GM12878 (cell line): Measurements from ENCODE around the gene NLRP9. TPM values are rescaled to one million over a fixed set of nuclear protein-coding genes. Genes with fewer than 3 reads are reported as not detected.

Experiments used
- ATAC-seq: fragments of 200-7000 bp; cut with Tn5 transposase; 3 replicates; pipeline ENCODE4 v1.9.1; 2020; ENCODE audit warnings: mild to moderate bottlenecking, moderate library complexity
- BruUV-seq: library from RNA; stranded (reverse); fragments of 400-500 nt; replicated peaks from 2 replicates; lab custom pipeline; 2021; lab: Mats Ljungman, UMichigan
- CTCF ChIA-PET: fragments of 300-600 bp; sonication (Branson Sonifier 250); formaldehyde crosslinking; extraction: SDS; loops from one replicate; lab custom pipeline; 2021; ENCODE audit warnings: inconsistent platforms; lab: Yijun Ruan, JAX
- POLR2A ChIA-PET: fragments of 350-600 bp; formaldehyde crosslinking; extraction: SDS; loops from one replicate; lab custom pipeline; 2021; ENCODE audit warnings: inconsistent platforms; lab: Charles Lee
- RAD21 ChIA-PET: fragments of 300-600 bp; sonication (Branson Sonifier 250); formaldehyde crosslinking; loops from one replicate; lab custom pipeline; 2023; ENCODE audit warnings: antibody characterized with exemption; ENCODE audit not compliant: unreplicated experiment; lab: Charles Lee
- SMC1A ChIA-PET: fragments of 300-600 bp; sonication (Branson Sonifier 250); formaldehyde crosslinking; loops from one replicate; lab custom pipeline; 2023; ENCODE audit not compliant: unreplicated experiment, uncharacterized antibody; lab: Charles Lee
- DNase-seq: peaks from one replicate; pipeline ENCODE4 v3.0.0-alpha.2; 2011; ENCODE audit warnings: low read depth, low spot score
- FAIRE-seq: peaks from 3 replicates; lab custom pipeline; 2011; peaks lifted over from hg19 to GRCh38; lab: Jason Lieb, UNC
- H2AFZ ChIP-seq: 2 replicates; pipeline ENCODE4 v1.6.0; 2011; ENCODE audit warnings: low read depth, low read length, control low read depth; ENCODE audit not compliant: control insufficient read depth
- H3K27ac ChIP-seq: 2 replicates; pipeline ENCODE4 v1.5.1; 2011; ENCODE audit warnings: control low read depth; ENCODE audit not compliant: control insufficient read depth, insufficient read depth
- H3K27me3 ChIP-seq, 2 experiments: replicated peaks in 1 of 2; 2 replicates each; pipeline versions ENCODE4 v1.6.0 to v1.6.1; 2011; ENCODE audit warnings: low read length in 1 of 2; ENCODE audit not compliant: control insufficient read depth in 2 of 2, insufficient read depth in 2 of 2
- H3K36me3 ChIP-seq, 2 experiments: 2 replicates each; pipeline ENCODE4 v1.5.1; 2011; ENCODE audit warnings: low read length in 1 of 2; ENCODE audit not compliant: control insufficient read depth in 2 of 2, insufficient read depth in 2 of 2
- H3K4me1 ChIP-seq: 2 replicates; pipeline ENCODE4 v1.6.1; 2011; ENCODE audit warnings: mild to moderate bottlenecking, low read length, moderate library complexity, mixed read lengths; ENCODE audit not compliant: control insufficient read depth, insufficient read depth
- H3K4me2 ChIP-seq: 2 replicates; pipeline ENCODE4 v1.6.0; 2011; ENCODE audit warnings: control low read depth; ENCODE audit not compliant: control insufficient read depth, insufficient read depth
- H3K4me3 ChIP-seq: fragments of 200-600 bp; sonication (generic); 2 replicates; pipeline ENCODE4 v1.5.1; 2016
- H3K79me2 ChIP-seq: 2 replicates; pipeline ENCODE4 v1.6.0; 2011; ENCODE audit warnings: low read length; ENCODE audit not compliant: control insufficient read depth, insufficient read depth
- H3K9ac ChIP-seq: 2 replicates; pipeline ENCODE4 v1.8.0; 2011; ENCODE audit warnings: low read length, control low read depth, mixed read lengths; ENCODE audit not compliant: control insufficient read depth, insufficient read depth
- H3K9me3 ChIP-seq: replicated peaks from 3 replicates; pipeline ENCODE4 v1.5.1; 2011; ENCODE audit warnings: mild to moderate bottlenecking, low read length; ENCODE audit not compliant: control insufficient read depth, insufficient read depth
- H4K20me1 ChIP-seq: 2 replicates; pipeline ENCODE4 v1.6.0; 2011; ENCODE audit not compliant: control insufficient read depth, insufficient read depth
- ASH2L ChIP-seq: fragments of 300-600, 200-600 bp; sonication (generic); IDR thresholded peaks from 2 replicates; pipeline ENCODE4 v1.6.1; 2017; ENCODE audit warnings: low read depth, mild to moderate bottlenecking, borderline replicate concordance
- BMI1 ChIP-seq: fragments of 450-650 bp; IDR thresholded peaks from 2 replicates; pipeline ENCODE4 v1.6.1; 2016; ENCODE audit warnings: mild to moderate bottlenecking, moderate library complexity, borderline replicate concordance
- CBX3 ChIP-seq: fragments of 200-600 bp; sonication (generic); IDR thresholded peaks from 2 replicates; pipeline ENCODE4 v1.6.1; 2016; ENCODE audit warnings: low read depth, borderline replicate concordance
- CREM ChIP-seq: IDR thresholded peaks from 2 replicates; pipeline ENCODE4 v1.6.1; 2014; ENCODE audit warnings: antibody characterized with exemption, low read depth
- DPF2 ChIP-seq: fragments of 450-650 bp; IDR thresholded peaks from 2 replicates; pipeline ENCODE4 v1.6.1; 2017; ENCODE audit warnings: mild to moderate bottlenecking
- E2F4 ChIP-seq: IDR thresholded peaks from 2 replicates; pipeline ENCODE4 v1.6.1; 2012; ENCODE audit warnings: low read depth, low read length, improper control_type of control experiment
- IKZF1 ChIP-seq: fragments of 450-650 bp; conservative IDR thresholded peaks from 2 replicates; pipeline ENCODE4 v1.6.1; 2017; ENCODE audit warnings: antibody characterized with exemption, mild to moderate bottlenecking
- JUNB ChIP-seq: IDR thresholded peaks from 2 replicates; pipeline ENCODE4 v1.6.1; 2016; ENCODE audit warnings: antibody characterized with exemption, mild to moderate bottlenecking
- NR2F1 ChIP-seq: fragments of 450-650 bp; conservative IDR thresholded peaks from 2 replicates; pipeline ENCODE4 v1.6.1; 2017; ENCODE audit warnings: mild to moderate bottlenecking
- RELA ChIP-seq: fragments of 450-650 bp; IDR thresholded peaks from 2 replicates; pipeline ENCODE4 v1.8.0; 2014; ENCODE audit warnings: borderline replicate concordance; ENCODE audit not compliant: partially characterized antibody
- WGBS: methylation state at CpG from one replicate; pipeline ENCODE4 v1.1.6; 2016; ENCODE audit warnings: low lambda C conversion rate; ENCODE audit not compliant: insufficient replicate concordance, insufficient coverage; ENCODE audit errors: missing lambda C conversion rate; 5-methylcytosine and 5-hydroxymethylcytosine counted together
- in situ Hi-C: fragments of 300-500 bp; cut with MboI; formaldehyde crosslinking; loops from 9 replicates; pipeline ENCODE4 v1.14.3; 2018; ENCODE audit warnings: mixed read lengths
- intact Hi-C: fragments of 100-400 bp; cut with micrococcal nuclease; formaldehyde crosslinking; loops from one replicate; pipeline ENCODE4 v1.14.2; 2022; ENCODE audit not compliant: unreplicated experiment
- polyA plus RNA-seq, 11 experiments: library from polyadenylated mRNA; depleted of rRNA in 4 of 11; unstranded in 6 of 11; stranded (reverse) in 5 of 11; fragments of >200 nt; fragmentation: Nextera tagmentation in 4 of 11; fragmentation: Illumina TruSeq in 1 of 11; extraction: Ambion mirVana in 4 of 11; extraction: Trizol in 1 of 11; gene quantifications; 1 replicate in 1 of 11; 2 replicates in 10 of 11; pipeline versions ENCODE4 v1.2.1 to v1.2.3, GENCODE V29; 2011 to 2016; ENCODE audit warnings: inconsistent platforms in 2 of 11, missing spikeins in 2 of 11, low read depth in 1 of 11
- total RNA-seq, 4 experiments: library from RNA; depleted of rRNA in 3 of 4; stranded (reverse); fragments of >200 nt in 3 of 4; fragmentation: Illumina TruSeq in 1 of 4; extraction: Trizol in 1 of 4; gene quantifications; 2 replicates each; pipeline versions ENCODE4 v1.2.1 to v1.2.3, GENCODE V29; 2013 to 2021
- TF ChIP-seq, protein P1 (sequence below): fragments of 450-650 bp; IDR thresholded peaks from 2 replicates; pipeline ENCODE4 v1.6.1; 2018; ENCODE audit warnings: mild to moderate bottlenecking, low read depth, moderate library complexity; ENCODE audit not compliant: partially characterized antibody

NLRP9 gene
- total and polyA plus RNA-seq, 10 of the 15 experiments (the other 5 are each of a cell fraction or from before 2014, with no cell fraction given), result not detected

DNA sequence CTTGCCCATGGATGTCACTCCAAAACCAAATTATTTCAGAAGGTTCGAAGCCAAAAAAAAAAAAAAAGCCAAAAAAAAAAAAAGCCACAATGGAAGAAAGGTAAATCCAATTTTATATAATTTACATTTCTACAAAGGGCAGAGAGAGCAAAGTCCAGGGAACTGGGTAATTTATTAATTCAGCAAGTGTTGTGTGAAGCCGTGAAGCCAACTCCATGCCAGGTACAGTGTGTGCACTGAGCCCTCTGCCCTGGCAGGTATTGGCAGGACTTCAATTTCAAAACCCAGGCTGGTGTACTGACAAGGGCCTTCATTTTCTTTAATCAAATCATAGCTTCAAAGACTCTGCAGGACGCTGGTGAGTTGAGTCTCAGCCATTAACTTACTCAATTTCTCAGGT is 15.2 kb upstream of the NLRP9 start:
- TF ChIP-seq JUNB (no peak), IKZF1 (no peak), CBX3 (no peak), RELA (no peak), ASH2L (no peak), E2F4 (no peak), CREM (no peak), BMI1 (no peak), DPF2 (no peak), NR2F1 (no peak)
- TF ChIP-seq, protein P1, sequence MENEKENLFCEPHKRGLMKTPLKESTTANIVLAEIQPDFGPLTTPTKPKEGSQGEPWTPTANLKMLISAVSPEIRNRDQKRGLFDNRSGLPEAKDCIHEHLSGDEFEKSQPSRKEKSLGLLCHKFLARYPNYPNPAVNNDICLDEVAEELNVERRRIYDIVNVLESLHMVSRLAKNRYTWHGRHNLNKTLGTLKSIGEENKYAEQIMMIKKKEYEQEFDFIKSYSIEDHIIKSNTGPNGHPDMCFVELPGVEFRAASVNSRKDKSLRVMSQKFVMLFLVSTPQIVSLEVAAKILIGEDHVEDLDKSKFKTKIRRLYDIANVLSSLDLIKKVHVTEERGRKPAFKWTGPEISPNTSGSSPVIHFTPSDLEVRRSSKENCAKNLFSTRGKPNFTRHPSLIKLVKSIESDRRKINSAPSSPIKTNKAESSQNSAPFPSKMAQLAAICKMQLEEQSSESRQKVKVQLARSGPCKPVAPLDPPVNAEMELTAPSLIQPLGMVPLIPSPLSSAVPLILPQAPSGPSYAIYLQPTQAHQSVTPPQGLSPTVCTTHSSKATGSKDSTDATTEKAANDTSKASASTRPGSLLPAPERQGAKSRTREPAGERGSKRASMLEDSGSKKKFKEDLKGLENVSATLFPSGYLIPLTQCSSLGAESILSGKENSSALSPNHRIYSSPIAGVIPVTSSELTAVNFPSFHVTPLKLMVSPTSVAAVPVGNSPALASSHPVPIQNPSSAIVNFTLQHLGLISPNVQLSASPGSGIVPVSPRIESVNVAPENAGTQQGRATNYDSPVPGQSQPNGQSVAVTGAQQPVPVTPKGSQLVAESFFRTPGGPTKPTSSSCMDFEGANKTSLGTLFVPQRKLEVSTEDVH, result no peak
- no peaks in the 10 kb centered on the region for H3K36me3 ChIP-seq
- no peak overlapping the region for H3K9ac ChIP-seq
- H3K9me3 ChIP-seq, result no peaks in the 10 kb centered on the region
- WGBS, result 37% methylated on average over 3 of the region's 3 CpGs
- POLR2A ChIA-PET, result no interaction called here
- CTCF ChIA-PET, result no interaction called here
- H3K27me3 ChIP-seq, result no peaks in the 10 kb centered on the region
- intact Hi-C loops, result no loop called here
- no peak overlapping the region for H3K27ac ChIP-seq
- in situ Hi-C loops, result no loop called here
- FAIRE-seq (no peak), ATAC-seq (no peak), DNase-seq (no peak)
- H3K4me3 ChIP-seq, result no peak overlapping the region
- H3K4me1 ChIP-seq, result no peaks in the 10 kb centered on the region
- H4K20me1 ChIP-seq, result no peaks in the 10 kb centered on the region
- BruUV-seq, result no TSS peak
- H3K4me2 ChIP-seq, result no peak overlapping the region
- H2AFZ ChIP-seq, result no peak overlapping the region
- H3K79me2 ChIP-seq, result no peaks in the 10 kb centered on the region
- RAD21 ChIA-PET, result no interaction called here
- SMC1A ChIA-PET, result no interaction called here
